ENCODE results near the gene INSM1.

GRCh38 chr20:20341371-20341770, 26.5 kb upstream of the INSM1 start:
- TF ChIP-seq, protein P1, sequence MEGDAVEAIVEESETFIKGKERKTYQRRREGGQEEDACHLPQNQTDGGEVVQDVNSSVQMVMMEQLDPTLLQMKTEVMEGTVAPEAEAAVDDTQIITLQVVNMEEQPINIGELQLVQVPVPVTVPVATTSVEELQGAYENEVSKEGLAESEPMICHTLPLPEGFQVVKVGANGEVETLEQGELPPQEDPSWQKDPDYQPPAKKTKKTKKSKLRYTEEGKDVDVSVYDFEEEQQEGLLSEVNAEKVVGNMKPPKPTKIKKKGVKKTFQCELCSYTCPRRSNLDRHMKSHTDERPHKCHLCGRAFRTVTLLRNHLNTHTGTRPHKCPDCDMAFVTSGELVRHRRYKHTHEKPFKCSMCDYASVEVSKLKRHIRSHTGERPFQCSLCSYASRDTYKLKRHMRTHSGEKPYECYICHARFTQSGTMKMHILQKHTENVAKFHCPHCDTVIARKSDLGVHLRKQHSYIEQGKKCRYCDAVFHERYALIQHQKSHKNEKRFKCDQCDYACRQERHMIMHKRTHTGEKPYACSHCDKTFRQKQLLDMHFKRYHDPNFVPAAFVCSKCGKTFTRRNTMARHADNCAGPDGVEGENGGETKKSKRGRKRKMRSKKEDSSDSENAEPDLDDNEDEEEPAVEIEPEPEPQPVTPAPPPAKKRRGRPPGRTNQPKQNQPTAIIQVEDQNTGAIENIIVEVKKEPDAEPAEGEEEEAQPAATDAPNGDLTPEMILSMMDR (IDR thresholded peaks at IDR 0.05; ENCODE audit: low read depth, low read length), result no peak
- TF ChIP-seq EZH2phosphoT487 (IDR thresholded peaks at IDR 0.05; ENCODE audit: low read depth), result no peak
